G401 (cell line): ENCODE data around the gene SSRP1. TPM values are rescaled to one million over a fixed set of nuclear protein-coding genes. Genes with fewer than 3 reads are reported as not detected.

Experiments used
- DNase-seq: peaks from one replicate; pipeline ENCODE4 v3.0.0-alpha.2; 2015; ENCODE audit warnings: low spot score
- in situ Hi-C: cut with HindIII; loops from 2 replicates; pipeline ENCODE4 v1.10.0; 2016; ENCODE audit warnings: low sequenced_read_pairs, mixed read lengths
- total RNA-seq: library from RNA; depleted of rRNA; stranded (reverse); fragments of >200 nt; shearing (Covaris generic); gene quantifications from 2 replicates; pipeline ENCODE4 v1.2.3, GENCODE V29; 2014

Gene SSRP1
- total RNA-seq, 1 experiment from 2014 or later: 208 TPM

DNA sequence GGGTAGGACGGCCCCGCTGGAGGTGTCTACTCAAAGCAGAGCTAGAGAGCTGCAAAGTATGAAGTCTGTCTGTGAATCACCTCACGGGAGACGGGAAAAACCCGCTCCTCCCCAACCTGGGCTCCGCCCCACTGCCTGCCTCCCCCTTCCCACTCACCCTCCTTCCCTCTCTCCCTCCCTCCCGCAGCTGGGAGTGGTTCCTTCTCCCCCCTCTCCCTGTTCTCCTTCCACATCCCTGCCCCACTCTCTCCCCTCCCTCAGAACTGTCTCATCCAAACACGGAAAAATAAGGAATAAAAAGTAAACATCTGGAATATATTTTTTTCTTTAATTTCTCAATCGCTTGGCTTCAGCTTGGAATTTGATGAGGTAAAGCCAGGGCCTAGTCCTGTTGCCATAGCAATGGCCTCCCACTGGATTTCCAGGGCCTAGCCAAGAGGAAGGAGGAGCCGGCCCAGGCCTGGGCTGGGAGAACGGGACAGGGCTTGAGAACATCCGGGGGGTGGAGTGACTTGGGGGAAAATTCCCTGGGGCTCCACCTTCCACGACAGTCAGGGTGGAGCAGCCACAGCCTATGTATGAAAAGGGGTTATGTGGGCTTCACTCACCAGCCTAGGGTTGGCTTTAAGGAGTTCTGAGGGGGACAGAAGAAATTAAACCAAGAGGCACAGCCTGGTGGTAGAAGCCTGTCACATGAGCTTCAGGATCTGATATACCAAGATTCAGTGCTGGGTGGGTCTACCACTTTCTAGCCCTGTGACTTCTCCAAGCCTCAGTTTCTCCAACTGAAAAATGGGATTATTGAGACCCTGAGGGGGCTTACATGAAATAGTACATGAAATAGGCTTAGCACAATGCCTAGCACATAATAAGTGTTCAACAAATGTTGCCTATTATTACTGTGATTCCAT, 13.2 kb downstream of the SSRP1 start:
- peak; percentile 73 for DNase-seq
- in situ Hi-C loops: no loop called here

GRCh38 chr11:57321388-57322255, 14.1 kb downstream of the SSRP1 start:
- in situ Hi-C loops: no loop called here
- DNase-seq: no peak

- no peak for DNase-seq
- in situ Hi-C loops: no loop called here
Observed at GRCh38 chr11:57320719-57321387, 14.8 kb downstream of the SSRP1 start.

- in situ Hi-C loops: no loop called here
- no peak for DNase-seq
Observed at GRCh38 chr11:57320067-57320718, 15.5 kb downstream of the SSRP1 start.

- in situ Hi-C loops: no loop called here
- DNase-seq: peak; percentile 16
Observed at GRCh38 chr11:57318178-57318577, 17.5 kb downstream of the SSRP1 start.

GRCh38 chr11:57316017-57316416, 19.7 kb downstream of the SSRP1 start:
- in situ Hi-C loops: no loop called here
- DNase-seq: peak; percentile 7

DNA sequence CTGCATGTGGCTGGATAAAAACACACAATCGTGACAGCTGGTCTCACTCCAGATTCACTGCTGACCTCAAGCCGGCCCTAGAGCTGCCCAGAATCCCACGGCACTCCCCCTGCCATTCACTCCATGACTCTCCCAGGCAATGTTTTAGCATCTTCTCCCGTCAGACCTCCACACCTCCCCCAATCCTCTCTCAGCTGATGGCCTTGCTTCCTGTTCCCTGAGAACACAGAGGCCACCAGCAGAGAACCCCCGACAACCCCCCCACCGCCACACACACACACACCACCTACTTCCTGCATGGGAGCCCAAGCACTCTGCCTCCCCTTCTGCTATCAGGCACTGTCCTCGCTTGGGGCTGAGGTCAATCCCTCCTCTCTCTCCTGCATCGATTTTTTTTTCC, 20.2 kb downstream of the SSRP1 start:
- no peak for DNase-seq
- in situ Hi-C loops: no loop called here

- DNase-seq: no peak
- in situ Hi-C loops: no loop called here
Observed at GRCh38 chr11:57314221-57314973, 21.3 kb downstream of the SSRP1 start.

GRCh38 chr11:57313788-57314135, 21.9 kb downstream of the SSRP1 start:
- in situ Hi-C loops: no loop called here
- no peak for DNase-seq

DNA sequence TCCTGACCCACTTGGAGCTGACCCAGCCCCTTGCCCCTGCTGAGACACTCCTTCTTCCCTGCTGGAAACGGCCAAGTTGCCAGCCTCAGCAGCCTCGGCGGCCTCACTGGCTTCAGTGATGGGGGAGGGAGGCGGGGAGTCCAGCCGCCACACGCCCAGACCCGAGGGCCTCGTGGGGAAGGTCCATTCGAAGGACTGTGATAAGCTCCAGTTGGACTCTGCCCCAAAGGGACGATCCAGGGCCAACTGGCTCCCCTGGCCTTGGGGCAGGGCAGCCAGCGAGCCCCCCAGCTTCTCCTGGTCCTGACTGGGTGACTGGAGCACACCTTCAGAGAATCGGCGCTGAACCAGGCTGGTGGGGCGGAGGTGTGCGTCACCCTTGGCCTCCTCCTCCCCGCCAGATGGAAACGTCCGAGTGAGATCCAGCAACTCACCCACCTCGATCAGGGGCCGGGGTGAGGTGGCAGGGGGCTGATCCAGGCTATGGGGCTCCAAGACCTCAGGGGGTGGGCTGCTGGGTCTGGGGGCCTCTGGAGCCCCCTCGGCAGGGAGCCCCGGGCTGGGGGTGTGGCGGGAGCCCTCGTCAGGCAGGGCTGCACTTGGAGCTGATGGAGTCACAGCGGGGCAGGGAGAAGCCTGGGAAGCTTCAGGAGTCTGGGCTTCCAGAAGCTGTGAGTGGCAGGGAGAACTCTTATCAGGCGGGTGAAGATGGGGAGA, 22.5 kb downstream of the SSRP1 start:
- in situ Hi-C loops: no loop called here
- no peak for DNase-seq

- DNase-seq: no peak
- in situ Hi-C loops: no loop called here
Observed at GRCh38 chr11:57312511-57313021, 23.1 kb downstream of the SSRP1 start.

DNA sequence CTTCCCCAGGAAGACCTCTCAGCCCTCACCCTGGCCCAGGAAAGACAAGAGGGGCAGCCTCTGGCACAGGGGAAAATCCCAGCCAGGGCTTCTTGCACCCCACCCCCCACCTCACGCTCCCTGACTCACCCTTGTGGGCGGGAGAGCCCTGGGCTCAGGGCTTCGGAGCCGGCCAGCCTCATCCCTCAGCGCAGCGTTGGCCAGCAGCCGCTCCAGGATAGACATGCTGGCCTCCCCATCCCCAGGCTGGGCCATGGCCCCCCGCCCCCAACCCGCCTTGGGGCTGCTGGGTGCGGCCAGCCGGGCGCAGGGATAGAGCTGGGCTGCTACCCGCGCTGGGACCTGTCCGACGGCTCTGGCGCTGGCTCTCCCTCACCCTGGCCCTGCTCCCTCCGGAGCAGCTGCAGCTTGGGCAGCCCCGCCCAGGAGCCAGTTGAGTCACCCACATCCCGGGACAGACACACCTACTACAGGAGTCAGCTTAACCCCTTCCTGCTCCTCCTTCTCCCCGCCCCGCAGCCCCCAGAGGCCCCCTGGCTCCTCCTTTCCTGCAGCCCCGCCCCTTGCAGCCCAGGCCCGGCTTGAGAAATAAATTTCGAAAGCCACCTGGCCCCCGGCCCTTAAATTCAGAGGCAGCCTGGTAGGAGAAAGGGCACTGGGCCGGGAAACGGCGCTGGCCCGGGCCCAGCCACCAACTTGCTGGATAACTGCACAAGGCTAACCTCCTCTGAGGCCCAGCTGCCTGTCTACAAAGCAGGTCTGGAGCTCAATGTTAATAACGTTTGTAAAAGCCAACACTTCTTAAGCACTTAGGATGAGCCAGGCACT, 24.4 kb downstream of the SSRP1 start:
- DNase-seq: peak; percentile 37
- in situ Hi-C loops: no loop called here

DNA sequence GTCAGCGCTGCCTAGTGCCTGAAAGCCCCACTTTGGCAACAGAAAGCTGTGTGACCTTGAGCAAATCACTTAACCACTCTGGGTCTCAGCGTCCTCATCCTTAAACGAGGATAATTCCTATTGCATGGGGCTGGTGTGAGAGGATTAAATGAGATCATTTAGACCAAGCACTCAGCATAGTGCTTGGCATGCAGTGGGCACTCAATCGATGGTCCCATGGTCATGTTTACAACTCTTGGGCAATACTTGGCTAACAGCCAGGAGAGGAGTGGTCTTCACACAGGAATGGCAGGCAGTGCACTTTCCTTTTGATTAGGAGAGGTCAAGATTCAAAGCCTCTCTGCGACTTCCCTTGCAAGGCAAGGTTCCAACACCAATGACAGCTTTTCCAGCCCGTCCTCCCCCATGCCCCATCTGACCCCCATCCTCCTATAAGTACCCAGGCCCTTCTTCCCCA, 25.0 kb downstream of the SSRP1 start:
- in situ Hi-C loops: no loop called here
- DNase-seq: no peak

GRCh38 chr11:57310091-57310490, 25.6 kb downstream of the SSRP1 start:
- in situ Hi-C loops: no loop called here
- DNase-seq: no peak

GRCh38 chr11:57309106-57310059, 26.3 kb downstream of the SSRP1 start:
- no peak for DNase-seq
- in situ Hi-C loops: no loop called here
